Glomerular endothelial cell (primary cell): ENCODE results near the gene STYX. TPM values are rescaled to one million over a fixed set of nuclear protein-coding genes. Genes with fewer than 3 reads are reported as not detected.

Experiments
- DNase-seq: peaks from one replicate; pipeline ENCODE4 v3.0.0-alpha.2; 2011; ENCODE audit warnings: low read depth, low spot score; ENCODE audit errors: extremely low read depth
- total RNA-seq: library from RNA; depleted of rRNA; stranded (reverse); fragments of >200 nt; gene quantifications from 2 replicates; pipeline ENCODE4 v1.2.3, GENCODE V29; 2015

Gene STYX
- total RNA-seq, 1 donor from 2014 or later = 21.7 TPM

- no peak for DNase-seq
These were observed 53.2 kb downstream of the STYX start for GRCh38 chr14:52783206-52783605.

- DNase-seq = no peak
These were observed 56.9 kb downstream of the STYX start for GRCh38 chr14:52786887-52787286.

GRCh38 chr14:52789118-52789517, 59.2 kb downstream of the STYX start:
- DNase-seq = no peak

GRCh38 chr14:52790011-52790755, 60.2 kb downstream of the STYX start:
- DNase-seq = no peak

- DNase-seq = no peak
These were observed 60.8 kb downstream of the STYX start for GRCh38 chr14:52790756-52791222.

- DNase-seq = peak; percentile 80
These were observed 61.5 kb downstream of the STYX start, which contains the start of gene GNPNAT1 for GRCh38 chr14:52791223-52792096. GNPNAT1 (minus strand) TSS chr14:52791607; CDS start chr14:52784650, 6,957 bp downstream.

GRCh38 chr14:52792097-52792415, 62.1 kb downstream of the STYX start:
- no peak for DNase-seq

- no peak for DNase-seq
These were observed 63.1 kb downstream of the STYX start for GRCh38 chr14:52793061-52793460.

GRCh38 chr14:52797653-52798052, 67.7 kb downstream of the STYX start:
- no peak for DNase-seq

GRCh38 chr14:52798826-52799225, 68.9 kb downstream of the STYX start:
- DNase-seq = no peak

- peak; percentile 34 for DNase-seq
These were observed 71.2 kb downstream of the STYX start for GRCh38 chr14:52801014-52801712.

GRCh38 chr14:52802597-52802996, 72.6 kb downstream of the STYX start:
- no peak for DNase-seq

- DNase-seq = no peak
These were observed 76.1 kb downstream of the STYX start for GRCh38 chr14:52806115-52806514.

GRCh38 chr14:52808101-52808500, 78.1 kb downstream of the STYX start:
- DNase-seq = no peak

GRCh38 chr14:52821805-52822250, 91.9 kb downstream of the STYX start:
- DNase-seq = no peak

GRCh38 chr14:52824462-52824861, 94.5 kb downstream of the STYX start:
- no peak for DNase-seq

Other genes starting within 250 kb of the STYX start
- 2.4 and 4.7 TPM in 2 replicates for gene TXNDC16, start 177.7 kb upstream of the STYX start, total RNA-seq
- gene GPR137C, start 177.3 kb upstream of the STYX start, total RNA-seq = 0.63 and 2.1 TPM in 2 replicates
- gene ERO1A, start 34.6 kb upstream of the STYX start, total RNA-seq = 76.0 and 83.0 TPM in 2 replicates
- gene PSMC6, start 23.0 kb upstream of the STYX start, total RNA-seq = 49.3 and 107 TPM in 2 replicates
- gene GNPNAT1, start 61.4 kb downstream of the STYX start, total RNA-seq = 22.4 and 45.7 TPM in 2 replicates
- gene FERMT2, start 220.9 kb downstream of the STYX start, total RNA-seq = 84.5 and 101 TPM in 2 replicates